GM12874 (cell line): Measurements from ENCODE around the gene EPHA6.

Source experiments
- CTCF ChIP-seq: IDR thresholded peaks from 2 replicates; pipeline ENCODE4 v1.5.1; 2011; ENCODE audit warnings: low read depth, mild to moderate bottlenecking, control low read depth, low read length, moderate library complexity; ENCODE audit not compliant: insufficient read depth

EPHA6 gene

GRCh38 chr3:97680696-97681095, 866.3 kb downstream of the EPHA6 start:
- no peak for TF ChIP-seq CTCF

DNA sequence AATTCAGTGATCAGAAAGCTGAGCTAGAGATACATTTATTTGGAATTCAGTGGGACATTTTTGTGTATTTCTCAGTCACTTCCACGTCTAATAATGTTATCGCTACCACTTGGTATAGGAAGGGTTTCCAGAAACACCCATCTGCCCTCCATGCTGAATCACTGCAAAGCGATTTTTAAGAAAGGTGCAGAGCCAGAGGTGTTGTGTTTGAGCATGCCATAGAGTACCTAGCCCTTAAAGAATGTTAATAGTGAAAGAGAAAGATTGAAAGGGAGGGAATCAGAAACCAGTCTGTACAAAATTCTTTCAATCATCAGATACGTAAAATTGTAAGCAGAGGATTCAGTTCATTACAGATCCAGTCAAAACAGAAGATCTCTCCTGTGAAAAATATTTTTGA, 870.1 kb downstream of the EPHA6 start:
- TF ChIP-seq CTCF = no peak

DNA sequence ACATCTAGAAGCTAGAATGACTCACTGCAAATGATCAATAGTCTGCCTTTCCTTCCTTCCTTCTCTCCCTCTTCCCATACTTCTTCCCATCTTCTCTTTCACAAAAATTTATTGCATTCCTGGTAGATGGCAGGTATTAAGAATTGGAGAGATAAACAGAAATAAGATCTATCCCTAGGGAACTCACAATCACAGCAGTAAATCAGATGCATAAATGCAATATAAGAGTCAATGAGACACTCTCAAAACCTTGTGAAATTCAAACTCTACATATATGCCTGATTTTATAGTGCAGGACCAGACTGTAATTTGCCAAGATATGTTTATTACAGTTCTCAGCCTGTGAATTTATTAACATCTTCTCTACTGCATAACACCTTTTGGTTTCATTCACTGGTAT, 871.9 kb downstream of the EPHA6 start:
- no peak for TF ChIP-seq CTCF

GRCh38 chr3:97687734-97688133, 873.3 kb downstream of the EPHA6 start:
- no peak for TF ChIP-seq CTCF

- no peak for TF ChIP-seq CTCF
Observed at GRCh38 chr3:97689111-97689510, 874.7 kb downstream of the EPHA6 start.

DNA sequence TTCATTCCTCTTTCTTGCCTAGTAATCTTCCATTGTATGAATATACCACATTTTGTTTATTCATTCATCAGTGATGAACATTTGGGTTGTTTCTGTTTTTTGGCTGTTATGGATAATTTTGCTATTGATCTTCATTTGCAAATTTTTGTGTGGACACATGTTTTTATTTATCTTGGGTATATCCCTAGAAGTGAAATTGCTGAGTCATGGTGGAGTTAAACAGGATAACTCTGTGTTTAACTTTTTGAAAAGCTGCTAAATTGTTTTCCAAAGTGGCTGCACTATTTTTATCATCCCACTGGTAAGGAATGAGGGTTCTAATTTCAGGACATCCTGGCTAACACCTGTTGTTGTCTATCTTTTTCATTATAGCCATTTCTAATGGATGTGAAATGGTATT, 875.6 kb downstream of the EPHA6 start:
- TF ChIP-seq CTCF = no peak

DNA sequence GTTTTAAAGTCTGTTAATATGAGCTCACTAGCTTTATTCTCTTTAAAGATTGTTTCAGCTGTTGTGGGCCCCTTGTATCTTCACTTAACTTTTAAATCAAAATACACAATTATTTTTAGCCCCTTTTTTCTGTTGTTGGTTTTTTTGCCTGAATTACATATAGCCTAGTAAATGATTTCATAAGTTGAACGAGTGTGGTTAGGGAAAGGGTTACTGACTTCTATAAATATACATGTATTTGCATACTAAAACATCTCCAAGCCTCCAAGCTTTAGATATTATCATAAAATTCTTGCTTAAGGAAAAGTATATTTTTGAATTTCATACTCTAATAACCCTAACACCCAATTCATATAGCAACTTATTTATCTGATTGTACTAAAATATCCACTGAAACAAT, 877.0 kb downstream of the EPHA6 start:
- no peak for TF ChIP-seq CTCF

GRCh38 chr3:97692389-97692788, 878.0 kb downstream of the EPHA6 start:
- TF ChIP-seq CTCF = no peak
